ENCODE data around the gene RNF126. TPM values are rescaled to one million over a fixed set of nuclear protein-coding genes. Genes with fewer than 3 reads are reported as not detected.

The RNF126 gene
- total and polyA plus RNA-seq, 8 donors, result 21.1 to 240 (median 35.0) TPM

DNA sequence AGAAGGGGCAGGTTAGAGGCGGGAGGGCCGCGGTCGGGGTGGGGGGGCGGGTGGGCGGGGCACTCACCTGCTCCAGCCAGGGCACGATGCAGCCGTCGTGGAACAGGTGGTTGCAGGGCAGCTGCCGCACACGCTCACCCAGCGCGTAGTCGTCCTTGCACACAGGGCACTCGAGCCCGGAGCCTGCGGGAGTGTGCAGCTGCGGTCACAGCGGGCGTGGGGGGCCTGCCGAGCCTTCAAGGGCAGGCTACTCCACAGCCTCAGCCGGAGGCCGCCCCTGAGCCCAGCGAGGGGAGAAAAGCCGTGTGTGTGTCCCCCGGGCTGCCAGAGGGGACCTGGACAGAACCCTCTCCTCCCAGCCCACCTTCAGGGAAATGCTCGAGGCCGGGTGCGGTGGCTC, 14.7 kb downstream of the RNF126 start:
- TF ChIP-seq POLR2AphosphoS5 (IDR thresholded peaks at IDR 0.05), result no peak
- TF ChIP-seq EP300 (IDR thresholded peaks at IDR 0.05), result no peak
- TF ChIP-seq, protein P1, sequence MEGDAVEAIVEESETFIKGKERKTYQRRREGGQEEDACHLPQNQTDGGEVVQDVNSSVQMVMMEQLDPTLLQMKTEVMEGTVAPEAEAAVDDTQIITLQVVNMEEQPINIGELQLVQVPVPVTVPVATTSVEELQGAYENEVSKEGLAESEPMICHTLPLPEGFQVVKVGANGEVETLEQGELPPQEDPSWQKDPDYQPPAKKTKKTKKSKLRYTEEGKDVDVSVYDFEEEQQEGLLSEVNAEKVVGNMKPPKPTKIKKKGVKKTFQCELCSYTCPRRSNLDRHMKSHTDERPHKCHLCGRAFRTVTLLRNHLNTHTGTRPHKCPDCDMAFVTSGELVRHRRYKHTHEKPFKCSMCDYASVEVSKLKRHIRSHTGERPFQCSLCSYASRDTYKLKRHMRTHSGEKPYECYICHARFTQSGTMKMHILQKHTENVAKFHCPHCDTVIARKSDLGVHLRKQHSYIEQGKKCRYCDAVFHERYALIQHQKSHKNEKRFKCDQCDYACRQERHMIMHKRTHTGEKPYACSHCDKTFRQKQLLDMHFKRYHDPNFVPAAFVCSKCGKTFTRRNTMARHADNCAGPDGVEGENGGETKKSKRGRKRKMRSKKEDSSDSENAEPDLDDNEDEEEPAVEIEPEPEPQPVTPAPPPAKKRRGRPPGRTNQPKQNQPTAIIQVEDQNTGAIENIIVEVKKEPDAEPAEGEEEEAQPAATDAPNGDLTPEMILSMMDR (IDR thresholded peaks at IDR 0.05), result no peak
- intact Hi-C loops (cut with DNase I; ENCODE audit: low total_unique reads), result no loop called here
- Histone ChIP-seq H3K27me3 (no peaks in the 10 kb centered on the region), H3K27ac (no peak overlapping the region), H3K36me3 (peaks cover 66 to 94% (median 90%) of the 10 kb centered on the region in 4 donors), H3K9me3 (no peaks in the 10 kb centered on the region), H3K4me1 (peaks cover 0 to 2% (median 0%) of the 10 kb centered on the region in 4 donors), H3K4me3 (no peak overlapping the region)
- 85 to 92% (median 90%) methylated on average over 13 to 29 of the region's 29 CpGs for WGBS, 5 donors
- no peak for DNase-seq

GRCh38 chr19:647566-648284, 15.3 kb downstream of the RNF126 start:
- no peak overlapping the region for H3K27ac ChIP-seq
- TF ChIP-seq, protein P1 (IDR thresholded peaks at IDR 0.05), result no peak
- TF ChIP-seq EP300 (IDR thresholded peaks at IDR 0.05) (no peak), POLR2A (IDR thresholded peaks at IDR 0.05) (no peak), POLR2AphosphoS5 (IDR thresholded peaks at IDR 0.05) (no peak)
- H3K4me1 ChIP-seq, result no peaks in the 10 kb centered on the region
- peaks cover 63 to 88% (median 85%) of the 10 kb centered on the region in 4 donors for H3K36me3 ChIP-seq
- intact Hi-C loops (cut with DNase I; ENCODE audit: low total_unique reads), result no loop called here
- 91 to 94% (median 93%) methylated on average over 39 to 52 of the region's 52 CpGs for WGBS, 5 donors
- no peaks in the 10 kb centered on the region for H3K27me3 ChIP-seq
- no peaks in the 10 kb centered on the region for H3K9me3 ChIP-seq
- no peak overlapping the region for H3K4me3 ChIP-seq
- DNase-seq, result no peak

GRCh38 chr19:646779-647565, 16.0 kb downstream of the RNF126 start:
- 90 to 95% (median 93%) methylated on average over 44 to 48 of the region's 48 CpGs for WGBS, 5 donors

More at GRCh38 chr19:646779-647565, 16.0 kb downstream of the RNF126 start:
- DNase-seq, result no peak
- Histone ChIP-seq H3K27me3 (no peaks in the 10 kb centered on the region), H3K9me3 (no peaks in the 10 kb centered on the region), H3K4me3 (no peak overlapping the region), H3K4me1 (no peaks in the 10 kb centered on the region), H3K36me3 (peaks cover 56 to 81% (median 77%) of the 10 kb centered on the region in 4 donors), H3K27ac (no peak overlapping the region)
- TF ChIP-seq EP300 (IDR thresholded peaks at IDR 0.05), result no peak
- TF ChIP-seq POLR2AphosphoS5 (IDR thresholded peaks at IDR 0.05), result no peak
- no peak for TF ChIP-seq POLR2A (IDR thresholded peaks at IDR 0.05)
- TF ChIP-seq, protein P1 (IDR thresholded peaks at IDR 0.05), result no peak
- intact Hi-C loops (cut with DNase I; ENCODE audit: low total_unique reads), result no loop called here
